ENCODE results near the gene C2CD3. TPM values are rescaled to one million over a fixed set of nuclear protein-coding genes. Genes with fewer than 3 reads are reported as not detected.

The C2CD3 gene
- total RNA-seq, 1 experiment from 2014 or later = 18.7 TPM

DNA sequence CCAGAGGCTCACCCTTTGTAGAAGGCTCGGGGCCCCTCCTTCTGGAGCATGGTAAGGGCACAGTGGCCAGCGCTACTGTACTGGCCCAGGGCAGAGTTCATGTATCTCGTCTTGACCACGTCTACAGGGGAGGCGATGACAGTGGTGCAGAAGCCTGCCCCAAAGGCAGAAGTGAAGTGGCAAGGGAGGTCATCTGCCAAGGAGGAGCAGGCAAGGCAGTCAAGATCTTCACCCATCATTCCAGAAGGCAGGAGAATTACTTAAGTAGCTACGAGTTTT lies 195.4 kb downstream of the C2CD3 start:
- ATAC-seq (no peak), DNase-seq (ENCODE audit: low spot score) (no peak)
- Mint-ChIP-seq H3K4me3 (no peak overlapping the region), H3K36me3 (peaks cover 60% of the 10 kb centered on the region), H3K27me3 (ENCODE audit: low read depth) (no peaks in the 10 kb centered on the region; the same call in 1 of the 2 replicates), H3K27ac (no peak overlapping the region), H3K4me1 (peaks cover 8% of the 10 kb centered on the region), H3K9me3 (no peaks in the 10 kb centered on the region)
- ChIA-PET POLR2A (no interaction called here), CTCF (no interaction called here)
- TF ChIP-seq TP53 (CRISPR knock-in tag; IDR thresholded peaks at IDR 0.05) (no peak), ESRRA (CRISPR knock-in tag; IDR thresholded peaks at IDR 0.05; ENCODE audit: borderline replicate concordance) (no peak)
- TF ChIP-seq, protein P1, sequence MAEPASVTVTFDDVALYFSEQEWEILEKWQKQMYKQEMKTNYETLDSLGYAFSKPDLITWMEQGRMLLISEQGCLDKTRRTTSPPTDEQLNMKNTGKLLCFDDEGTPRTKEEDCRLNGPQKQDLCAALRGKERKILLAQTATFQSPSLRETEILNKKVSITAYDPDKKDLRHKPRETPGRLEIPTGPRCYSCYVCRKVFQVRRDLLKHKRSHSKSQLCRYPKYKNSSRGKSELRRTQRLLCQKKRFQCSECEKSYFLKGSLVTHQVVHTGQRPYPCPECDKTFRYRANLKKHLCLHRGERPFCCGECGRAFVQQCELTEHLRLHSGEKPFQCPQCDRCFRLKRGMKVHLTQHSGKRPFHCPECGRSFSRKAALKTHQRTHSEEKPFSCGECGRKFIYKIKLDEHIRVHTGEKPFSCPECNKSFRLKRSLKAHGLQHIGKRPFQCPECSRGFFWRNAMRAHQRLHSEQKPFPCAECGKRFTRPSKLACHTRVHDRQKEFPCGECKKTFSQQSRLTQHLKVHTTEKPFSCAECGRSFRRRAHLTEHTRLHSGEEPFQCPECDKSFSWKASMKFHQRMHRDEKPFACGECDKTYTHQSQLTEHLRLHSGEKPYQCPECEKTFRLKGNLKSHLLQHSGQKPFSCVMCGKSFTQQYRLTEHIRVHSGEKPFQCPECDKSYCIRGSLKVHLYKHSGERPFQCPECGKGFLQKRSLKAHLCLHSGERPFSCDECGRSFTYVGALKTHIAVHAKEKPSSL (CRISPR knock-in tag; conservative IDR thresholded peaks at IDR 0.05) = no peak
- TF ChIP-seq, protein P2, sequence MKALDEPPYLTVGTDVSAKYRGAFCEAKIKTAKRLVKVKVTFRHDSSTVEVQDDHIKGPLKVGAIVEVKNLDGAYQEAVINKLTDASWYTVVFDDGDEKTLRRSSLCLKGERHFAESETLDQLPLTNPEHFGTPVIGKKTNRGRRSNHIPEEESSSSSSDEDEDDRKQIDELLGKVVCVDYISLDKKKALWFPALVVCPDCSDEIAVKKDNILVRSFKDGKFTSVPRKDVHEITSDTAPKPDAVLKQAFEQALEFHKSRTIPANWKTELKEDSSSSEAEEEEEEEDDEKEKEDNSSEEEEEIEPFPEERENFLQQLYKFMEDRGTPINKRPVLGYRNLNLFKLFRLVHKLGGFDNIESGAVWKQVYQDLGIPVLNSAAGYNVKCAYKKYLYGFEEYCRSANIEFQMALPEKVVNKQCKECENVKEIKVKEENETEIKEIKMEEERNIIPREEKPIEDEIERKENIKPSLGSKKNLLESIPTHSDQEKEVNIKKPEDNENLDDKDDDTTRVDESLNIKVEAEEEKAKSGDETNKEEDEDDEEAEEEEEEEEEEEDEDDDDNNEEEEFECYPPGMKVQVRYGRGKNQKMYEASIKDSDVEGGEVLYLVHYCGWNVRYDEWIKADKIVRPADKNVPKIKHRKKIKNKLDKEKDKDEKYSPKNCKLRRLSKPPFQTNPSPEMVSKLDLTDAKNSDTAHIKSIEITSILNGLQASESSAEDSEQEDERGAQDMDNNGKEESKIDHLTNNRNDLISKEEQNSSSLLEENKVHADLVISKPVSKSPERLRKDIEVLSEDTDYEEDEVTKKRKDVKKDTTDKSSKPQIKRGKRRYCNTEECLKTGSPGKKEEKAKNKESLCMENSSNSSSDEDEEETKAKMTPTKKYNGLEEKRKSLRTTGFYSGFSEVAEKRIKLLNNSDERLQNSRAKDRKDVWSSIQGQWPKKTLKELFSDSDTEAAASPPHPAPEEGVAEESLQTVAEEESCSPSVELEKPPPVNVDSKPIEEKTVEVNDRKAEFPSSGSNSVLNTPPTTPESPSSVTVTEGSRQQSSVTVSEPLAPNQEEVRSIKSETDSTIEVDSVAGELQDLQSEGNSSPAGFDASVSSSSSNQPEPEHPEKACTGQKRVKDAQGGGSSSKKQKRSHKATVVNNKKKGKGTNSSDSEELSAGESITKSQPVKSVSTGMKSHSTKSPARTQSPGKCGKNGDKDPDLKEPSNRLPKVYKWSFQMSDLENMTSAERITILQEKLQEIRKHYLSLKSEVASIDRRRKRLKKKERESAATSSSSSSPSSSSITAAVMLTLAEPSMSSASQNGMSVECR (CRISPR knock-in tag; IDR thresholded peaks at IDR 0.05; ENCODE audit: borderline replicate concordance) = no peak

DNA sequence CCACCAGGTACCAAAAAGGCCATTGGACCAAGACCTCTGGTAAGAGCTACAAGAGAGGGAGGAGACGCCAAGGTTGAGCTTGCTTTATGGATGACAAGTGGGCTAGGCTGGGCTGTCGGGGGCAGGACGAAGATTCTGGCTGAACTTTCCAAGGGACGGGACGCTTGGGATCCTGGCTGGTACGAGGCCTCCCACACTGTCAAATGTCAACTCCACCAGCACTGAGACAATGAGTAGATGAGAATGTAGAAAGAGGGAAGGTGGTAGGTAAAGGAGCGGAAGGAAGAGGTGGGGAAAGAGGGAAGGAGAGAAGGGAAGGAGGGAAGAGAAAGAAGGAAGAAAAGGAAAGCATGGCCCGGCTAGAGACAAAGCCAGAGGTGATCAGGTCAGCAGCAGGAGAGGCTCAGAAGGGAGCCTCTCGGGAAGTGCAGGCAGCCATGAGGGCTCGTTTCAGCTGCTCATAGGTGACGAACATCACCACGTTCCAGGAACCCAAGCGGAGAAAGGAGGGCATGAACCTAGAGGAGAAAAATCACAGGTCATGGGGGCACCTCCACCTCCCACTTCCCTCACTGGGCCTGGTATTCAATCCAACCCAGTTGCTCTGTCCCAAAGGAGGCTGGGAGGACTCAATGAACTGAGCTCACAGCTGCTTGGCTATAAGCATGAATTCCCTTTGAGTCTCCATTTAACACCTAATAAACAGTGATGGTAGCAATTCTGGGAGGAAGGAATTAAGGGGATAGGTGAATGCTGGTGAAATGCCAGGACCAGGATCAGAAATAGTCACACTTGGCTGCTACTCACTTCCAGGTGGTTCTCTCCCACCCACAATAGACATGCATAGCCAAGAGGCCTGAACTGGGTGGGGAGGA lies 196.0 kb downstream of the C2CD3 start:
- no peaks in the 10 kb centered on the region; the same call in 1 of the 2 replicates for H3K27me3 Mint-ChIP-seq (ENCODE audit: low read depth)
- no peak overlapping the region for H3K4me3 Mint-ChIP-seq
- ATAC-seq (no peak), DNase-seq (ENCODE audit: low spot score) (no peak)
- H3K4me1 Mint-ChIP-seq = peaks cover 2% of the 10 kb centered on the region
- peaks cover 56% of the 10 kb centered on the region for H3K36me3 Mint-ChIP-seq
- H3K27ac Mint-ChIP-seq = no peak overlapping the region; the same call in 1 of the 2 replicates
- POLR2A ChIA-PET = no interaction called here
- CTCF ChIA-PET = no interaction called here
- TF ChIP-seq JUN (CRISPR knock-in tag; IDR thresholded peaks at IDR 0.05) (no peak), FOXK1 (CRISPR knock-in tag; IDR thresholded peaks at IDR 0.05) (no peak), MYBL2 (CRISPR knock-in tag; IDR thresholded peaks at IDR 0.05) (no peak), ZNF219 (CRISPR knock-in tag; IDR thresholded peaks at IDR 0.05; ENCODE audit: borderline replicate concordance) (no peak), GTF2I (CRISPR knock-in tag; conservative IDR thresholded peaks at IDR 0.05) (no peak), CREB1 (CRISPR knock-in tag; IDR thresholded peaks at IDR 0.05) (no peak), KAT7 (CRISPR knock-in tag; IDR thresholded peaks at IDR 0.05; ENCODE audit: borderline replicate concordance) (no peak)
- TF ChIP-seq, protein P3, sequence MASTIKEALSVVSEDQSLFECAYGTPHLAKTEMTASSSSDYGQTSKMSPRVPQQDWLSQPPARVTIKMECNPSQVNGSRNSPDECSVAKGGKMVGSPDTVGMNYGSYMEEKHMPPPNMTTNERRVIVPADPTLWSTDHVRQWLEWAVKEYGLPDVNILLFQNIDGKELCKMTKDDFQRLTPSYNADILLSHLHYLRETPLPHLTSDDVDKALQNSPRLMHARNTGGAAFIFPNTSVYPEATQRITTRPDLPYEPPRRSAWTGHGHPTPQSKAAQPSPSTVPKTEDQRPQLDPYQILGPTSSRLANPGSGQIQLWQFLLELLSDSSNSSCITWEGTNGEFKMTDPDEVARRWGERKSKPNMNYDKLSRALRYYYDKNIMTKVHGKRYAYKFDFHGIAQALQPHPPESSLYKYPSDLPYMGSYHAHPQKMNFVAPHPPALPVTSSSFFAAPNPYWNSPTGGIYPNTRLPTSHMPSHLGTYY (CRISPR knock-in tag; IDR thresholded peaks at IDR 0.05) = no peak
- TF ChIP-seq, protein P4, sequence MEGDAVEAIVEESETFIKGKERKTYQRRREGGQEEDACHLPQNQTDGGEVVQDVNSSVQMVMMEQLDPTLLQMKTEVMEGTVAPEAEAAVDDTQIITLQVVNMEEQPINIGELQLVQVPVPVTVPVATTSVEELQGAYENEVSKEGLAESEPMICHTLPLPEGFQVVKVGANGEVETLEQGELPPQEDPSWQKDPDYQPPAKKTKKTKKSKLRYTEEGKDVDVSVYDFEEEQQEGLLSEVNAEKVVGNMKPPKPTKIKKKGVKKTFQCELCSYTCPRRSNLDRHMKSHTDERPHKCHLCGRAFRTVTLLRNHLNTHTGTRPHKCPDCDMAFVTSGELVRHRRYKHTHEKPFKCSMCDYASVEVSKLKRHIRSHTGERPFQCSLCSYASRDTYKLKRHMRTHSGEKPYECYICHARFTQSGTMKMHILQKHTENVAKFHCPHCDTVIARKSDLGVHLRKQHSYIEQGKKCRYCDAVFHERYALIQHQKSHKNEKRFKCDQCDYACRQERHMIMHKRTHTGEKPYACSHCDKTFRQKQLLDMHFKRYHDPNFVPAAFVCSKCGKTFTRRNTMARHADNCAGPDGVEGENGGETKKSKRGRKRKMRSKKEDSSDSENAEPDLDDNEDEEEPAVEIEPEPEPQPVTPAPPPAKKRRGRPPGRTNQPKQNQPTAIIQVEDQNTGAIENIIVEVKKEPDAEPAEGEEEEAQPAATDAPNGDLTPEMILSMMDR (IDR thresholded peaks at IDR 0.05) = no peak
- TF ChIP-seq, protein P5, sequence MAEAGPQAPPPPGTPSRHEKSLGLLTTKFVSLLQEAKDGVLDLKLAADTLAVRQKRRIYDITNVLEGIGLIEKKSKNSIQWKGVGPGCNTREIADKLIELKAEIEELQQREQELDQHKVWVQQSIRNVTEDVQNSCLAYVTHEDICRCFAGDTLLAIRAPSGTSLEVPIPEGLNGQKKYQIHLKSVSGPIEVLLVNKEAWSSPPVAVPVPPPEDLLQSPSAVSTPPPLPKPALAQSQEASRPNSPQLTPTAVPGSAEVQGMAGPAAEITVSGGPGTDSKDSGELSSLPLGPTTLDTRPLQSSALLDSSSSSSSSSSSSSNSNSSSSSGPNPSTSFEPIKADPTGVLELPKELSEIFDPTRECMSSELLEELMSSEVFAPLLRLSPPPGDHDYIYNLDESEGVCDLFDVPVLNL (CRISPR knock-in tag; IDR thresholded peaks at IDR 0.05; ENCODE audit: borderline replicate concordance, low read depth) = no peak
- TF ChIP-seq, protein P1 (CRISPR knock-in tag; conservative IDR thresholded peaks at IDR 0.05) = no peak
- TF ChIP-seq, protein P2 (CRISPR knock-in tag; IDR thresholded peaks at IDR 0.05; ENCODE audit: borderline replicate concordance) = no peak
- H3K9me3 Mint-ChIP-seq = no peaks in the 10 kb centered on the region

Data from WTC11 (cell line).